HG02759 (cell line): ENCODE measurements around the gene RSPRY1.

Source experiments
- ATAC-seq: cut with Tn5 transposase; IDR thresholded peaks from one replicate; pipeline ENCODE4 v1.9.1; 2021; ENCODE audit warnings: mild to moderate bottlenecking, moderate library complexity; ENCODE audit not compliant: unreplicated experiment

RSPRY1 gene

GRCh38 chr16:57152096-57153093, 33.7 kb upstream of the RSPRY1 start:
- no peak for ATAC-seq

GRCh38 chr16:57153841-57154240, 32.3 kb upstream of the RSPRY1 start:
- no peak for ATAC-seq

- ATAC-seq = no peak
Measured at GRCh38 chr16:57155702-57156350, 30.3 kb upstream of the RSPRY1 start.

- no peak for ATAC-seq
Measured at GRCh38 chr16:57156351-57156703, 29.8 kb upstream of the RSPRY1 start.

- ATAC-seq = no peak
Measured at GRCh38 chr16:57157533-57157932, 28.6 kb upstream of the RSPRY1 start.

- ATAC-seq = no peak
Measured at GRCh38 chr16:57159447-57159846, 26.7 kb upstream of the RSPRY1 start.

GRCh38 chr16:57163842-57164241, 22.3 kb upstream of the RSPRY1 start:
- no peak for ATAC-seq

DNA sequence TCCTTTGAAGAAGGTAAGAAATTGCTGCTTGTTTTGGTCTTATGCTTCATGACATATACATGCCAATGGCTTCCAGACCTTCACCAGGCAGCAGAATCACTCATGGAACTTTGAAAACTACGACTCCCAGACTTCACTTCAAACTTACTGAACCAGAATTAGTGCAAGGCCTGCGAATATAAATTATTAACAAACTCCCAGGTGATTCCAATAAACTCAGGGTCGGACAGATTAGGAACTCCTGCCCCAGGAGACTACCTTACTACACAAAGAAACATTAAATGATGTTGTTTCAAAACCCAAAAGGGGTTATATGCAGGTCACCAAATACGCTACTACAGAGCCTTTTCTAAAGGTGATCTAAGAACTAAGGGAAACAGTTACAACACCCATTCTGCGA, 20.6 kb upstream of the RSPRY1 start:
- ATAC-seq = no peak

DNA sequence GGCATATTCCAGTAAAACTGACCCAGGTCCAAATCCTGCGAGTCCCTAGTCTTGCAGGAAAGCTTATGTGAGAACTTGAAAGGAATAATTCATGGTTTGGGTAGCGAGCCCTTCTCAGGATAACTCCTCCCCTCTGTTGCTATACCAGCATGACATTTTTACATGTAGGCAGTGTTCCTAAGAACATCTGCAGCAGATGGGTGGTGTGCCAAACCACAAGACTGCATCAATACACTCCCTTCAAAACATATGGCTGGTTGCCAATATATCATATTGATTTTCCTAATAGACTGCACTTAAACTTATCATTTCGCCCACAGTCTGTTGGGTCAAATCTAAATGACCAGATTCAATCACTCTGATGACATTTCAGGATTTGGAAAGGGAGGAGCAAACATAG, 20.2 kb upstream of the RSPRY1 start:
- ATAC-seq = no peak

DNA sequence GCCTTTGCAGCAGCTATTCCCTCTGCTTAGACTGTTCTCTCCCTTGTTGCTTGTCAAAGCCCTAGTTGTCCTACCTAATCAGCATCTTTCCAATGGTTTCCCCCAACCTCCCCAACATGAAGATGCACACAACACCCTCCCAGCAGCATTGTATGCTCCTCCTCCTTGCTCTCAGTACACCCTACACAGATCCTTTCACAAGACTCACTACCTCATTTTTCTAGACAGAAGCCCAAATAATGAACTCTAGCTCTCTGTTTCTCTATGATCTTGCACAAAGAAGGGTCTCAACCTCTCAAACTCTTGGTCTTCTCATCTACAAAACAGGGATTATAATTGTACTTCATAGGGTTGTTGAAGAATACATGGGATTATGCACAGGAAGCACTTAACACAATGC, 19.7 kb upstream of the RSPRY1 start:
- ATAC-seq = no peak

DNA sequence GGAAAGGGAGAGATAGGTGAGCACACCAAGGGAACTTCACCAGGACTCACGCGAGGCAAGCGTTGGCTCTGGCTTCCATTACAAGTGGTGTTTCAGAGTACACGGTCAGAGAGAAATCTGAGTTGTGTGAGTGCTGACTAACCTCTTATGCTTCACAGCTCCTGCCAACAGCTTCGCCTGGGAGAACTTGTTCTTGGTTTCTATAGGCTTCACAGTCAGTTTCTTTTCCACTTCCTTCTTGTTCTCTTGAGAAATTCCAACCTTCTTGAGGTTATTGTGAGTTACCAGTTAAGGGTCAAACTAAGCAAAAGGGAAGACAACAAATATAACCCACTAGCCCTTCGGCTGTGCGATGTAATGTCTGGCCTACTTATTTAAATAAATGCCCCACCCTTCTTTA, 19.2 kb upstream of the RSPRY1 start:
- ATAC-seq = no peak

DNA sequence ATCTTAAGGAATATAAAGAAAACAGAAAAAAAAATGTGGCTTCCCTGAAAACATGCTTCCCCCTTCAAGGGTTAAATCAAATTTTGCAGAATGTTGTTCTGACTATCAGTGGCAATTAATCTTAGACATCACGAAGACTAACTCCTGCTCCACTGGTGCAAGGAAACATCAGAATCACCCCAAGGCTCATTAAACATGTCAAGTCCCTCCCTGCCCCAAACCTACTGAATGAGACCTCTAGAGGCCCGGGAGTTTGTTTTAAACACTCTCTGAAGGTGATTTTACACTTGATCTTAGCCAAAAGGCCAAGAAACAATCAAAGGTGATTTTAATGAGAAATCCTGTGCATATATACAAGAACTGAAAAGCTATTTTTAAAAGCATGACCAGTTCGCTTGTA, 18.6 kb upstream of the RSPRY1 start:
- no peak for ATAC-seq

DNA sequence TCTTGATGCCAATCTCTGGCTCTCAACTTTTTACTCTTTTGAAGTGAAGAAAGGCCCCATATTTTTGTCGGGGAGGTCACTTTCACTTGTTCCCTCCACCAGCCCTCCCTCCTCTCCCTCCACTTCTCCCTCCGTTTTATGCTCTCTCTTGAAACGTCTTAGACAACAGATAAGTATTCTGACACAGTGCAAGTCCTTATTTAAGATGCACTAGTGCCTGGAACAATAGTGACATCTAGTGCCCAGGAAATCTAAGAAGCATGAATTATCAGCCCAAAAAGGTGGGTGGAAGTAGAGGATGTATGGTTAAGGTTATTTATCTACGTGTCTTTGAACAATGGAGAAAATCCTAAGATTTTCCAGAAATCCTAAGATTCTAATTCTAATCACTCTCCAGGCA, 18.2 kb upstream of the RSPRY1 start:
- ATAC-seq = no peak

- no peak for ATAC-seq
Measured at GRCh38 chr16:57169327-57169726, 16.8 kb upstream of the RSPRY1 start.

GRCh38 chr16:57172721-57173290, 13.3 kb upstream of the RSPRY1 start:
- no peak for ATAC-seq

- no peak for ATAC-seq
Measured at GRCh38 chr16:57175896-57176295, 10.2 kb upstream of the RSPRY1 start.

- ATAC-seq = no peak
Measured at GRCh38 chr16:57178196-57178595, 7.9 kb upstream of the RSPRY1 start.

DNA sequence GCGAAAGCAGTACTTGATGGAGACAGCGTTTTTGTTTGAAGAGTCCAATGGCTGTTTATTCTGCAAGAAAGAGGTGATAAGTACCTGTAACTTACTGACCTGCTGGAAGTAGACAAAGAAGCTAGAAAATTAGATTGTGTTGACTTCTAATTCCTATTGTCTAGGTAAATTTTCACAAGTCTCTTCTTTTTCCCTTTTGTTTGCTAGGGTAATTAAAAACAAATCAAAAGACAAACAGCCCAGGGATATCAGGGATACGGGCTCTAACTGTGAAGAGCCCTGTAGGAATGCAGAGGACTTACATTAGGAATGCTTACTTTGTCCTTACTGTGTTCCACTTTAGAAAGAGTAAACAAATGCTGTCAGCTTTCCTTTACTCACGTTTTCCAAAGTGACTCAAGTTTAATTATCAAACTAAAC, 7.3 kb upstream of the RSPRY1 start:
- ATAC-seq = no peak

DNA sequence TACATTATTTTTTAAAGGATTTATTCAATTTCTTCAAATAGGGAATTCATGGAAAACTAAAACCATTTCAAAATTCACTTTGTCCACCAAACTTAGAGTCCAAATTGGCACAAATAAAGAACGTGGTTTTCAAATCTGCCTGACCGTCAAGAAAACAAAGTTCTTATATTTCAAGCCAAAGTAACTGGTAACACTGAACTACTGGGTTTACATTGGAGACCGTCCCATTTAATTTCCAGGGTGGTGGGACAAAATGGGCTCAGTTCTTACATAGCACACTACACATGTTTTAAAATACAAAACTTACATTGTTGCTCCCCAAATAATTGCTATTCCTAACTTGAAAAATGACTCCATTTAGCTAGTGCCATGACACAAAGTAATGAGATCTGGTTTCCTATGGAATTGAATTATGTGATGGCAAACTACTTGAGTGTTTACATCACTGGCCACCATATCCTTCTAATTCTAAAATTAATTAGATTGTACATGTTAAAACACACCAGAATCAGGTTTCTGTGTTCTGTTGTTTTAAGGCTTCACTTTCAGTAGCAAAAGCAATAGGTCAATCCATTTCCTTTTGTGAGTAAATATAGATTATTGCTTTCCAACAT, 6.8 kb upstream of the RSPRY1 start:
- ATAC-seq = no peak

- ATAC-seq = no peak
Measured at GRCh38 chr16:57184113-57184512, 2.0 kb upstream of the RSPRY1 start.

DNA sequence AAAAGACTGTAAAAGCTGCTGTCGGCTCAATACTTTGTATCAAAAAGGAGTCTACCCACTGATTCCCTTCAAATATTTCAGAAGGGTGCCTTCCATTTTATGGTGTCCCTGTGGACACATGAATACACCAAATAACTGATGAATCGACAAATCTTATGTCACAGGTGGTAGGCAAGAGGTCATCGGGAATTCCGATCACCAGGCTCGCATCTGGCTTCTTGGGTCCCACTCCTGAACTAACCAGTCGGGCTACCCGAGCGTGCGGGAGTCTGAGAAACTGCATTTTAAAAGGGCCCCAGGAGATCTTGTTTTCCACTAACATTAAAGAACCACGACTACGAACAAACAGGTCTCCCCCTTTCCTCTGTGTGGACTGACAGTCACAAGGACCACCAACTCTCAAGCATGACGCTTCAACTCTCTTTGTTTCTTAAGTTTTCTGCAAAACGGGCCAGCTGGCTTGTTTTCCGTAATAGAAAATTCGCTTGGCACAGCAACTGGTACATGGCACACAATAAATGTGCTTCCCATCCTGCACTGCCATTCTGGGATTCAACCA, 1.2 kb upstream of the RSPRY1 start:
- no peak for ATAC-seq
